HG02884 (cell line): ENCODE data around the gene GON4L.
A peak's percentile ranks its signal among the peaks of the same experiment; 100 is the strongest.
"Not testable (repeated sequence)": the region's sequence is repeated elsewhere in the genome, so short reads cannot be mapped to it uniquely, and the experiment has no call there.

ENCODE experiments used
- ATAC-seq: cut with Tn5 transposase; IDR thresholded peaks from one replicate; pipeline ENCODE4 v1.9.1; 2021; ENCODE audit warnings: mild to moderate bottlenecking, moderate library complexity; ENCODE audit not compliant: unreplicated experiment

Gene GON4L, protein sequence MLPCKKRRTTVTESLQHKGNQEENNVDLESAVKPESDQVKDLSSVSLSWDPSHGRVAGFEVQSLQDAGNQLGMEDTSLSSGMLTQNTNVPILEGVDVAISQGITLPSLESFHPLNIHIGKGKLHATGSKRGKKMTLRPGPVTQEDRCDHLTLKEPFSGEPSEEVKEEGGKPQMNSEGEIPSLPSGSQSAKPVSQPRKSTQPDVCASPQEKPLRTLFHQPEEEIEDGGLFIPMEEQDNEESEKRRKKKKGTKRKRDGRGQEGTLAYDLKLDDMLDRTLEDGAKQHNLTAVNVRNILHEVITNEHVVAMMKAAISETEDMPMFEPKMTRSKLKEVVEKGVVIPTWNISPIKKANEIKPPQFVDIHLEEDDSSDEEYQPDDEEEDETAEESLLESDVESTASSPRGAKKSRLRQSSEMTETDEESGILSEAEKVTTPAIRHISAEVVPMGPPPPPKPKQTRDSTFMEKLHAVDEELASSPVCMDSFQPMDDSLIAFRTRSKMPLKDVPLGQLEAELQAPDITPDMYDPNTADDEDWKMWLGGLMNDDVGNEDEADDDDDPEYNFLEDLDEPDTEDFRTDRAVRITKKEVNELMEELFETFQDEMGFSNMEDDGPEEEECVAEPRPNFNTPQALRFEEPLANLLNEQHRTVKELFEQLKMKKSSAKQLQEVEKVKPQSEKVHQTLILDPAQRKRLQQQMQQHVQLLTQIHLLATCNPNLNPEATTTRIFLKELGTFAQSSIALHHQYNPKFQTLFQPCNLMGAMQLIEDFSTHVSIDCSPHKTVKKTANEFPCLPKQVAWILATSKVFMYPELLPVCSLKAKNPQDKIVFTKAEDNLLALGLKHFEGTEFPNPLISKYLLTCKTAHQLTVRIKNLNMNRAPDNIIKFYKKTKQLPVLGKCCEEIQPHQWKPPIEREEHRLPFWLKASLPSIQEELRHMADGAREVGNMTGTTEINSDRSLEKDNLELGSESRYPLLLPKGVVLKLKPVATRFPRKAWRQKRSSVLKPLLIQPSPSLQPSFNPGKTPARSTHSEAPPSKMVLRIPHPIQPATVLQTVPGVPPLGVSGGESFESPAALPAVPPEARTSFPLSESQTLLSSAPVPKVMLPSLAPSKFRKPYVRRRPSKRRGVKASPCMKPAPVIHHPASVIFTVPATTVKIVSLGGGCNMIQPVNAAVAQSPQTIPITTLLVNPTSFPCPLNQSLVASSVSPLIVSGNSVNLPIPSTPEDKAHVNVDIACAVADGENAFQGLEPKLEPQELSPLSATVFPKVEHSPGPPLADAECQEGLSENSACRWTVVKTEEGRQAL (N-terminal part only)

DNA sequence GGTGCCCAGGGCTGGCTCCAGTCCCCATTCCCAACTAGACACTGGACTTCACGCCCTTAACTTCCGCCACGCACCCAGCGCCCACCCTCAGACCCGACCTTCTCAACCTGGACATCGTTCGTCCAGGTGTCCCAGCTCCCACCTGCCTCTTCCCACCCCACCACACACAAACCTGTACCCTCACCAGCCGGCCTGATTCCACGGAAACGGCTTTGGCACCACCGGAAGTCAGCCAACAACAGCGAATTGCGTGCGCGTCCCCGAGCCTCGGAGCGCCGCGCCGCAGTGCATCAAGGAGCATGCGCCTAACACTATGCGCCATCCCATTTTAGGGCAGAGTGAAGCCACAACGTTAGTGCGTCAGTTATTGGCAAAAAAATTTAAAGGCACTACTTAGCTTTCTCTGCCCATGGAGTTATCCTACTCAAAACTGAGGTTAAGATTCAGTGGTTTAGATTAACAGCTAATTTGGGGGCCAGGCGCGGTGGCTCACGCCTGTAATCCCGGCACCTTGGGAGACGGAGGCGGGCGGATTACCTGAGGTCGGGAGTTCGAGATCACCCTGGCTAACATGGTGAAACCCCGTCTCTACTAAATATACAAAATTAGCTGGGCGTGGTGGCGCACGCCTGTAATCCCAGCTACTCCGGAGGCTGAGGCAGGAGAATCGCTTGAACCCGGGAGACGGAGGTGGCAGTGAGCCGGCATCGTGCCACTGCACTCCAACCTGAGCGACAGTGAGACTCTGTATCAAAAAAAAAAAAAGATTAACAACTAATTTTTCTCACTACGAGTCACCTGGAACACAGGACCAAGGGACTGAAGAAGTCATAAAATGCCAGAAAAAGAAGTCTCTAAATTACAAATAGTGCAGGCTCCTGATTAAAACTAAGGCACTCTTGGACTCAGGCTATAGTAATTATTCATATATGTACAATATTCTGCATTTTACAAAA is at the start of gene GON4L:
TSS of gene GON4L (minus strand) at position 240 of the 956 bp plus-strand sequence. CDS start 3,434 bp downstream, outside the sequence.
- ATAC-seq, result peak; percentile 56

DNA sequence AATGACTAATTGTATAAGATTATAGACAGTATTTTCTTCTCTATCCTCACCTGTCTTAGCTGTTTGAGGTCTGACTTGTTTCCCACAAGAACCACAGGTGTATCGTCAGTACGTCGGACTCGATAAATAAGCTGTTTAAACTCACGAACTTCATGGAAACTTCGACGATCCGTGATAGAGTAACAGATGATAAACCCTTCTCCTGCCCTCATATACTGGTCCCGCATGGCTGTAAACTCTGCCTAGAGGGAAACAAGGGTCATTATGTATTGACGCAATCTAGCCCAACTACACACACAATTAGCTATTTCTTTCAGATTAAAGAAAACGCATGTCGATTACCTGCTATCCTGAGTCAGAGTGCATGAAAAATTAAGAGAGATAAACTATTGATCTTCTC is 47.2 kb upstream of the GON4L start:
- no peak for ATAC-seq

DNA sequence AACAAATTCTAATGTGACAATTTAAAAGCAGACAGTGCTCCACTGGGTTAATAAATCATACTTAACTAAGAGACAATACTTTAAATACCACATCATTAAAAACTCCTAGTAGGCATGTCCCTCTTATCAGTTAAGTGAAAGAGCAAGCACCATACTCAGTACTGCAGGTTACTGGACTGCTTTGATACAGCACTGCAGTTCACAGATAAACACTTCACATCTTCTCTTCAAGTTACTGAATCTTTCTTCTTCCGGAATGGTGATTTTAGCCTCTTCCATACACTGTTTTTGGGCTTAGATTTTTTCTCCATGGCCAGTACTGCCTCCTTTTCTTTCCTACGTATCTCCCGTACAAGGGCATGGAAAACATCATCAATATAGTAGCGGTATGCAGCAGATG is 43.1 kb upstream of the GON4L start:
- ATAC-seq, result no peak

DNA sequence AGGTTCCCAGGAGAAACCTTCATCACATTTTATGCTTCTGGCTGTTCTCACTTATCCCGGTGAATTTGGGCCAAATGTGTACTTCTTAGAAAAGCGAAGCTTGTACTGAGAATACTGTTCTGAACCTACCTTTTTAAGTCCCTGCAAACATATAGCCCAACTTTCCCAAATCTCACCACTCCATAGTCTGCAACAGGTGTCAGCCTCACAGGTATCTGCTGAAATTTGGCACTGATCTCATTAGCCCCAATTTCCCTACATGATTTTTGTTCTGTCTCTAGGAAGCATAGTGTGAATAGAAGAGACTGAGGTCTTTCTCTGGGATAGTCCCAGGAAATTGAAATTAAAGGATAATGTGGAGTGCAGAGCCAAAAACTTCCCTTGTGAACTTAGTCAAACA is 42.7 kb upstream of the GON4L start:
- ATAC-seq, result no peak

DNA sequence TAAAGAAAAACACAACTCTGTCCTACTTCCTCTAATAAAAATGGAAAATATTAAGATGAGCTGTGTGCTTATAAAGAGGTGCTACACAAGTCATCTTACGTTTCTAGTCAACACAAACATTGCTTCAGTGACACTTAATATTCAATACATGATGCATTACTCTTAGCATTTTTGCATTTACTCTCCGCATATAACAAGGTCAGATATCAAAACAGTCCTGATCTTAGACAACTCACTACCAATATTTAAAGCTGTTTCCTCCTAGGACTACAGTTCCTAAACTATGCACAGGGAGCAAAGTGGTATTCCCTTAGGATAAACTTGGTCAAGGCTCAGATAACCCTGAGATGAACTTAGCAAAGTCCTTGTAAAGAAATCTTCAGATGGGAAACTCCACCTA is 41.9 kb upstream of the GON4L start:
- no peak for ATAC-seq

DNA sequence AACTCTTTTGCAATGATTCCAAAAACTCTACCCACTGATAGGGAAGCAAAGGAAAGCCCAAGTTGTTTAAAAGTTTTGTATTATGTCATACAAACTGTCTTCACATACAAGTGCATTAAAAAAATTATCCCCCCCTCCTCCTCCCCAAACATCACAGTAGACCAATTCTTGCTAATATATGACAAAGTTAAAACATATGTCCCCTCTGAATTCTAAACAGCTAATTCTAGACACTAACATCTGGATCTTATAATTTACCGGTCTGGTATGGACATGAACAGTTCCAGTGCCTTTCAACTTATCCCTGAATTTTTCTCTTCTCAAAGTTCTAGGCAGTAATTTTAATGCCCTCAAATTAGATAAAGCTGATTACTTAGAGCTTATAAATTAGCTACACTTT is 40.7 kb upstream of the GON4L start:
- no peak for ATAC-seq

DNA sequence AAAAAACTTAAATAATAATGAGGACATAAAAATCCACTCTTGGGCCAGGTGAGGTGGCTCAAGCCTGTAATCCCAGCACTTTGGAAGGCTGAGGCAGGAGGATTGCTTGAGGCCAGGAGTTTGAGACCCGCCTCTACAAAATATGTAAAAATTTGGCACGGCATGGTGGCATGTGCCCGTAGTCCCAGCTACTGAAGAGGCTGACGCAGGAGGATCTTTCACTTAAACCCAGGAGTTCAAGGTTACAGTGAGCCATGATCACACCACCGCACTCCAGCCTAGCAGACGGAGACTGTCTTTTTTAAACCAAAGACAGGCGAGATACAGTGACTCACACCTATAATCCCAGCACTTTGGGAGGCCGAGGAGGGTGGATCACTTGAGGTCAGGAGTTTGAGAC is 39.5 kb upstream of the GON4L start:
- not testable (repeated sequence) for ATAC-seq

DNA sequence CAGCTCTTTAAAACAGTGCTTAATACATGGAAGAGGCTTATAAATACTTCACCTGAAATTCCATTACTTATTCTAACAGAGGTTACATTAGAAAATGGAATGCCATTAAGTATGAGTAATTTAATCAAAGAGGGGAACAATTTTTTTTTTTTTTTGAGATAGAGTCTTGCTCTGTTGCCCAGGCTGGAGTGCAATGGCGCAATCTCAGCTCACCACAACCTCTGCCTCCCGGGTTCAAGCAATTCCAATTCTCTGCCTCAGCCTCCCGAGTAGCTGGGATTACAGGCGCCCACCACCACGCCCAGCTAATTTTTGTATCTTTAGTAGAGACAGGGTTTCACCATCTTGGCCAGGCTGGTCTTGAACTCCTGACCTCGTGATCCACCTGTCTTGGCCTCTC is 38.6 kb upstream of the GON4L start:
- ATAC-seq, result not testable (repeated sequence)

DNA sequence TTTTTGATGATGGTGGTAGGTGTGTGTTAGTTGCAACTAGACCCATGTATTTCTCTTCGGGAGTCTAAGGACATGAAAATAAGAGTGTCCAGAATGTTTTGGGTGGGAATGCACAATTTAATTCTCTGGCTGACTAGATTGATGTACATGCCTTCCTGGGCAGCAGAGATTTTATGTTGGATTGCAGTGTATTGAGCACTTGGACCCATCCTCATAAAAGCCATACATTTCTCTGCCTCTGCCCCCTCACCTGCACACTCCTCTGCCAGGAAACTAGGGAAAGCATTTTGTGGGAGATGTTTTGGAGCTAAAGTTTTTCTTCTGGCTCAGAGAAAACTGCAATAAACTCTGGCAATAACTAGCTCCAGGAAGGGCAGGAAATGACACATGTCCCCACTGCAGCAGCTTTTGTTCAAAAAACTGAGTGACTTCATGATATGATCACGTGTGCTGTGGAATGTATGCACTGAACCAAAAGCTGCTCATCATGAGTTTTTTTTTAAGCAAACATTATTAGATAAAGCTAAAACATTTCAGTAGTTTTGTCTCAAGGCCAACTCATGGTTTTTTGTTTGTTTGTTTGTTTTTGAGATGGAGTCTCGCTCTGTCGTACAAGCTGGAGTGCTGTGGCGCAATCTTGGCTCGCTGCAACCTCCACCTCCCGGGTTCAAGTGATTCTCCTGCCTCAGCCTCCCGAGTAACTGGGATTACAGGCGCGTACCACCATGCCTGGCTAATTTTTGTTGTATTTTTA is 36.6 kb upstream of the GON4L start:
- ATAC-seq, result no peak

DNA sequence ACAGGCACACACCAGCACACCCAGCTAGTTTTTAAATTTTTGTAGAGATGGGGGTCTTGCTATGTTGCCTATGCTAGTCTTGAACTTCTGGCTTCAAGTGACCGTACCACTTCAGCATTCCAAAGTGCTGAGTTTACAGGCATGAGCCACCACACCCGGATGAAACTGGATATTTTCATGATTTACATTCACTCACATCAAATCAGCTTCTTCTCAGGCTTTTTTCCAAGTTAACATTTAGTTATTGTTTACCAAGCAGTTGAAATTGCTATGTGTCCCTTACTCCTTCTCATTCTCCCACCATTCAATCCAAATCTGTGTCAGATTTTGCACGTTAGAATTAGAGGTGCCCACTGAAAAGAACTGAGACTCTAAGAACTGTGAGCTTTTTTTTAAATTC is 35.8 kb upstream of the GON4L start:
- ATAC-seq, result no peak

DNA sequence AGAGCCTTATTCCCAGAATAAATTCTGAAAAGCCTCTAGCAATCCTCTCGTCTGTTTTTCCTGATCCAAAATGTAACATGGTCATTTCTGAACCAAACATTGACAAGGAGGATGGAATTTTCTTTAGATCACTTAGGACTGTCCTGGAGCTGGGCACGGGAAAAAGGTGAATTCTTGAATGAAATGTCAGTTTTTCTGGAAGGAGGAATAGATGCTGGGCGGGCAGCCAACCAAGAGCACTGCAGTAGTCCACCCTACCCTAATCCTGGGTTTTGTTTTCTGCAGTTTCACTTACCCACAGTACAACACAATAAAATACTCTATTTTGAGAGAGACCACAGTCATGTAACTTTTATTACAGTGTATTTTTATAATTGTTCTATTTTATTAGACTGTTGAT is 33.2 kb upstream of the GON4L start:
- no peak for ATAC-seq

DNA sequence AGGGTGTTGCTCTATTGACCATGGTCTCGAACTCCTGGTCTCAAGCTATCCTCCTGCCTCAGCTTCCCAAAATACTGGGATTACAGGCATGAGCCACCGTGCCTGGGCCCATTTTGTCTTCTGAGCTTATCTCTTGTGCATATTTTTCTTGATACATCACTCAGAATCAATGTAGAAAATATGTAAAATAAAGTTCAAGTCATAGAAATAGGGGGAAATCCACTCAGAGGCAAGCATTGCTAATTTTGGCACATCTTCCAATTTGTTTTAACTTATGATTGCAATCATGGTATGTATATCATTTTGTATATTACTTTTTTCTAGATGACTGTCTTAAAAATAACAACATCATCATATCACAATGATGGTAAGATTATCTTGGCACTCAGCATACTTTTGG is 32.6 kb upstream of the GON4L start:
- no peak for ATAC-seq

DNA sequence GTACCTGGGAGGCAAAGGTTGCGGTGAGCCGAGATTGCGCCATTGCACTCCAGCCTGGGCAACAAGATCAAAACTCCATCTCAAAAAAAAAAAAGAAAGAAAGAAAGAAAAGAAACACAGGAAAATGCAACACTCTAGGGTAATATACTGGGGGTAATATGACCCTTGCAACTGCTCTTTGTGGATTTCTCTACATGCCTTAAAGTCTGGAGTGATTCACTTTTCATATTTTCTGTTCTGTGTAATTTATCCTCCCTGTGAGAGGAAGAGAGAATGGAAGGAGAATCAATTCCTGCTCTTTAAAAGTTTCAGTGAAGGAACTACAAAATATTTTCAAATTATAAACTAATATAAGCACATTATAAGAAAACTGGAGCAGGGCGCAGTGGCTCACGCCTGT is 31.5 kb upstream of the GON4L start:
- no peak for ATAC-seq

DNA sequence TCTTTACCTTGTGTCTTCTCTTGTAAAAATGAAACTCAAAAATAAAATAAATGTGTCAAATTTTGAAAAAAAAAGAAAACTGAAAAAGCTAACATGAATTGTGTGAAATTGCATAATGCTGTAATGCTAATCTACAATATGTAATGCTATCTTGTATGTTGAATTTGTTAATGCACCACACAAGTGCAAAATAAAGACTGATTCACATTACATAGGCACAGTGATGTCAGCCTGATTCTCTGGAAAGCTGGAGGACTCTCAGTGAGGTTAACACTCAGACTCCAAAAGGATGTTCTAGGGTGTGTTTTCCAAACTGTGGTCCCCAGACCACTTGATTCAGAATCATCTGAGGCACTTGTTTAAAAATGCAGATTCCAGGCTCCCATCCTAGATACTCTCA is 28.0 kb upstream of the GON4L start:
- ATAC-seq, result no peak

DNA sequence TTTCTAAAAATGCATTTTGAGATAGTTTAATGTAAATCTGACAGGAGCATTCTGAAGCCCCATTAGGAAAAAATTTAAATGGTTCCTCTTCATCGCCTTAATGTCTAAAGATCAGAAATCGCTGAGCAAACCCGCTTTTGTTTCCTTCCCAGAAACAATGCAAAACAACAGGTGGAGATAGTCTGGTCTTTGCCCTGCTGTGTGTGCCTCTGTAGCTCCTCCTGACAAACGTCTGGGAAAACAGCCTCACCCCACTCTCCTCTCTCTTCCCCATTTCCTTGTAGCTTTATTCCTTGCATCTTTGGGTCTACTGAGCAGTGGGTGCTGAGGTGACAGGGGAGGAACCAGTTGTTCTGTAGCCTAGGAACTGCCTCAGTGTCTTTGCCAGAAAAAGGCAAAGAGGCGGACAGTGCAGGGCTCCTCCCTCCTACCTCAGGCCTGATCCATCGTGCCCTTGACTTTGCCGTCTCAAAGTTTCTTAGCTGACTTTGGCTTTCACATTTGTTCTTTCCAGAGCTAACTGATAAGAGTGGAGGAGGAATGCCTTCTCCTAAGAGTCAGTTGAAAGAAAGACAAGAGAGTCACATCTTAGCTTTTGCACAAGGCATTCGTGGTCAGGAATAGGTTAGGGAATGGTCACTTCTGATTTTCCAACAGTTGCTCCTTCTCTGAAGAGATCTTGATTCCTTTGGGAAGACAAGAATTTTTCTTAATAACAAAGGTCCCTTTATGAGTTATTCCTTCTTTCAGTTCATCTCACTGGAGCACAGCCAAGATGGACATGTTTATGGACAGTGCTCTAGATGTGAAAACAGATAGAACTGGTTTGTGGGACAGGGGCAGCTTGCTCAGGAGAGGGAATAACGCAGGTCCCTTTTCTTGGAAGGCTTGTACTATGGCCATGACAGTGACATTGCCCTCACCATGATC is 27.3 kb upstream of the GON4L start:
- ATAC-seq, result no peak

DNA sequence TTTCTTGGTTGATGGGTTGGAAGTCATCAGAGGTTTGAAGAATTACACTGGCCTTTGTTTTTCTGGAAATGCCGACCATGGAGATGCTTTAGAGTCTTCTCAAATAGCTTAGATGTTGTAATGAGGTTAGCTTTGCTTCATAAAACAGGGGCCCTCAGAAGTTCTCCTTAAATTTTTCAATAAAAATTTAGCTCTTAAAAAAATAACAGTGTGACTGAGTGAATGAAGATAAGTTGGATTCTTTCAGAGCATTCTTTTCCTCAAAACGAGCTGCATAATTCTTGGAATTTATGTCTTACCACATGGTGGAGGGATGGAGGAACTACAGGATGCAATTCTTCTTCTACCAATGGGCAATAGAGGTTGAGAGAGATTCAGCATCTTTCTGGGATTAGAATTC is 25.8 kb upstream of the GON4L start:
- ATAC-seq, result no peak

DNA sequence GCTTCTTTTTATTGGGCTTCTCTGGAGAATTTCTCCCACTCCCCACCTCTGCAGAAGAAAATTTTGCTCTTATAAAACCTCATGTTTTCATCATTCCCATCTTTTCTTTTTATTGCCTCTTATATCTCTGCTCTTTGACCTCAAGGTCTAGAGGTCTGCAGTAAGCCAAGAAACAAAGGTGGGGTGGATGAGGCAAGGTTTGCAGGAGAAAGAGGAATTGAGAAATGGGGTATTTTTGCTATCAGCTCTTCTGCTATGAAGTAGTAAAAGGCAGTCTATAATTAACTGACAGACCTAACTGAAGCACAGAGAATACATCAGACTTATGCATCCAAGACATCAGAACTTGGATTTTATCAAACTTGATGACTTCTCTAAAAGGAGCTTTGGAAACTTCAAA is 25.2 kb upstream of the GON4L start:
- no peak for ATAC-seq

DNA sequence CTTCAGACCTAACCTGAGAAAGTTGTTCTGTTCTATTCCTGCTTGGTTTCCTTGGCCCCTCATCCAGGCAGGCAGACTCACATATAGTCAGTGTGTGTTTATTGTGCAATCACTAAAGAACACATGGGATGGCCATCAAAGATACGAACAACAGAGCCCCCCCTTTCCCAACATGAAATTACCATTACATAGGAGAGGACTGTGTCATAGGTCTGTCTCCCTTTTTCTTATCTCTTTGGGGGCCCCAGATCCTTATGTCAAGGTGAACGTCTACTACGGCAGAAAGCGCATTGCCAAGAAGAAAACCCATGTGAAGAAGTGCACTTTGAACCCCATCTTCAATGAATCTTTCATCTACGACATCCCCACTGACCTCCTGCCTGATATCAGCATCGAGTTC is 23.9 kb upstream of the GON4L start:
- ATAC-seq, result no peak
